Chondrocyte (in vitro differentiated cells): ENCODE results near the gene RSRP1. TPM values are rescaled to one million over a fixed set of nuclear protein-coding genes. Genes with fewer than 3 reads are reported as not detected.

ENCODE experiments used
- DNase-seq: peaks from one replicate; pipeline ENCODE4 v3.0.0; 2021; ENCODE audit warnings: mixed read lengths, low spot score
- H3K27ac Mint-ChIP-seq: one replicate; pipeline ENCODE4 v1.8.0; 2021; ENCODE audit warnings: mild to moderate bottlenecking, moderate library complexity, mixed read lengths; ENCODE audit not compliant: unreplicated experiment
- H3K27me3 Mint-ChIP-seq: 2 replicates; pipeline ENCODE4 v1.8.0; 2021; ENCODE audit warnings: low read depth, mixed read lengths
- H3K36me3 Mint-ChIP-seq: 2 replicates; pipeline ENCODE4 v1.8.0; 2021; ENCODE audit warnings: low read depth, mixed read lengths
- H3K4me1 Mint-ChIP-seq: 2 replicates; pipeline ENCODE4 v1.8.0; 2021; ENCODE audit warnings: low read depth, mild to moderate bottlenecking, mixed read lengths
- H3K4me3 Mint-ChIP-seq: one replicate; pipeline ENCODE4 v1.8.0; 2021; ENCODE audit warnings: mild to moderate bottlenecking, moderate library complexity, mixed read lengths; ENCODE audit not compliant: unreplicated experiment
- H3K9me3 Mint-ChIP-seq: 2 replicates; pipeline ENCODE4 v1.8.0; 2021; ENCODE audit warnings: low read depth, mixed read lengths
- CTCF ChIP-seq: fragments of 200-600 bp; sonication (generic); IDR thresholded peaks from 2 replicates; pipeline ENCODE4 v1.5.0; 2021; ENCODE audit warnings: antibody characterized with exemption, mild to moderate bottlenecking, moderate library complexity
- total RNA-seq: library from RNA; stranded (reverse); gene quantifications from 3 replicates; pipeline ENCODE4 v1.2.1, GENCODE V29; 2021

RSRP1 gene
- total RNA-seq, 1 donor from 2014 or later, result 76.4 TPM

- Mint-ChIP-seq H3K36me3 (peaks cover 18% of the 10 kb centered on the region), H3K4me1 (peaks cover 25% of the 10 kb centered on the region), H3K27me3 (no peaks in the 10 kb centered on the region), H3K27ac (no peak within 1 kb of the TSS), H3K9me3 (no peaks in the 10 kb centered on the region), H3K4me3 (no peak within 1 kb of the TSS)
- no peak for DNase-seq
- TF ChIP-seq CTCF, result no peak
These were observed 15.0 kb downstream of the RSRP1 start, which contains the start of gene SYF2 for GRCh38 chr1:25232027-25232865. Gene SYF2 (minus strand): TSS chr1:25232502. CDS start chr1:25232467, 35 bp downstream.

- no peaks in the 10 kb centered on the region for H3K27me3 Mint-ChIP-seq
- TF ChIP-seq CTCF, result no peak
- no peak overlapping the region for H3K4me3 Mint-ChIP-seq
- H3K36me3 Mint-ChIP-seq, result peaks cover 38% of the 10 kb centered on the region
- H3K9me3 Mint-ChIP-seq, result no peaks in the 10 kb centered on the region
- peak overlapping the region; percentile 27 for H3K27ac Mint-ChIP-seq
- no peak for DNase-seq
- H3K4me1 Mint-ChIP-seq, result no peaks in the 10 kb centered on the region
These were observed 23.8 kb downstream of the RSRP1 start for GRCh38 chr1:25223471-25223870.

GRCh38 chr1:25222606-25223005 lies 24.6 kb downstream of the RSRP1 start:
- no peaks in the 10 kb centered on the region for H3K9me3 Mint-ChIP-seq
- H3K4me1 Mint-ChIP-seq, result no peaks in the 10 kb centered on the region
- H3K36me3 Mint-ChIP-seq, result peaks cover 34% of the 10 kb centered on the region

GRCh38 chr1:25220666-25221065 lies 26.6 kb downstream of the RSRP1 start:
- TF ChIP-seq CTCF, result no peak
- H3K9me3 Mint-ChIP-seq, result no peaks in the 10 kb centered on the region
- H3K27me3 Mint-ChIP-seq, result no peaks in the 10 kb centered on the region
- no peak overlapping the region for H3K4me3 Mint-ChIP-seq
- no peaks in the 10 kb centered on the region for H3K4me1 Mint-ChIP-seq
- no peak overlapping the region for H3K27ac Mint-ChIP-seq
- H3K36me3 Mint-ChIP-seq, result peaks cover 26% of the 10 kb centered on the region
- no peak for DNase-seq

More at GRCh38 chr1:25222606-25223005, 24.6 kb downstream of the RSRP1 start:
- no peak for DNase-seq
- Mint-ChIP-seq H3K27ac (no peak overlapping the region), H3K4me3 (no peak overlapping the region), H3K27me3 (no peaks in the 10 kb centered on the region)
- no peak for TF ChIP-seq CTCF

GRCh38 chr1:25219661-25220251 lies 27.5 kb downstream of the RSRP1 start:
- Mint-ChIP-seq H3K9me3 (no peaks in the 10 kb centered on the region), H3K4me3 (no peak overlapping the region), H3K4me1 (no peaks in the 10 kb centered on the region), H3K36me3 (peaks cover 22% of the 10 kb centered on the region), H3K27ac (no peak overlapping the region), H3K27me3 (no peaks in the 10 kb centered on the region)
- DNase-seq, result no peak
- TF ChIP-seq CTCF, result no peak
